Body of pancreas (tissue), 4 donors: ENCODE results near the gene SOBP.

Source experiments
- CTCF ChIP-seq, 7 experiments: fragments of 450-650 bp in 4 of 7; fragments of 200-600 bp in 3 of 7; sonication (generic) in 3 of 7; IDR thresholded peaks; one replicate each; pipeline ENCODE4 v1.5.1; 2016 to 2019; ENCODE audit warnings: antibody characterized with exemption in 7 of 7
- POLR2A ChIP-seq, 3 donors: fragments of 450-650 bp; IDR thresholded peaks; one replicate each; pipeline ENCODE4 v1.6.1; 2016; ENCODE audit warnings: antibody characterized with exemption in 3 of 3, mild to moderate bottlenecking in 2 of 3

DNA sequence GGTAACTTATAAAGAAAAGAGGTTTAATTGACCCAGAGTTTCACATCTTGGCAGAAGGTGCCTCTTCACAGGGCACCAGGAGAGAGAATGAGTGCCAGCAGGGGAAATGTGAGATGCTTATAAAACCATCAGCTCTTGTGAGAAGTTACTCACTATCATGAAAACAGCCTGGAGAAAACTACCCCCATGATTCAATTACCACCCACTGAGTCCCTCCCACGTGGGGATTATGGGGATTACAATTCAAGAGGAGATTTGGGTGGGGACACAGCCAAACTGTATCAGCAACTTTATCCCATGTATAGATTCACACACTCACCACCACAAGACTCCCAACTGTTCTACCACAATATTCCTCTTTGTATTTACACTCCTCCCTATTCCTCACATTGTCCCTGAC is 41.1 kb upstream of the SOBP start:
- no peak for TF ChIP-seq POLR2A (IDR thresholded peaks at IDR 0.05)
- TF ChIP-seq CTCF (IDR thresholded peaks at IDR 0.05): no peak
